ENCODE results near the gene STAT6. TPM values are rescaled to one million over a fixed set of nuclear protein-coding genes. Genes with fewer than 3 reads are reported as not detected.

STAT6 gene
- total and polyA plus RNA-seq, 10 of the 15 experiments (the other 5 are each of a cell fraction or from before 2014, with no cell fraction given): 14.2 to 176 (median 89.6) TPM

- TF ChIP-seq STAT3 (IDR thresholded peaks at IDR 0.05; ENCODE audit: low read depth, low read length) (no peak), FOS (IDR thresholded peaks at IDR 0.05; ENCODE audit: borderline replicate concordance, extremely low read depth, insufficient read length) (no peak), ZZZ3 (IDR thresholded peaks at IDR 0.05; ENCODE audit: control insufficient read depth, insufficient read length, low read depth) (no peak), TBL1XR1 (IDR thresholded peaks at IDR 0.05; ENCODE audit: low read depth, low read length) (no peak), EGR1 (IDR thresholded peaks at IDR 0.05; ENCODE audit: borderline replicate concordance in 1 of 2, low read depth in 2 of 2, low read length in 2 of 2) (peak in 1 of 2 experiments; percentile 99; a peak in 2 of 3 replicates), RAD21 (IDR thresholded peaks at IDR 0.05; ENCODE audit: insufficient read depth, low read depth, low read length) (peak; percentile 57), NFXL1 (IDR thresholded peaks at IDR 0.05; ENCODE audit: borderline replicate concordance) (no peak), SUZ12 (IDR thresholded peaks at IDR 0.05; ENCODE audit: unreplicated experiment) (no peak), ZNF24 (IDR thresholded peaks at IDR 0.05) (no peak), RB1 (IDR thresholded peaks at IDR 0.05; ENCODE audit: borderline replicate concordance) (no peak), TCF7 (IDR thresholded peaks at IDR 0.05; ENCODE audit: borderline replicate concordance) (no peak), ZBTB4 (CRISPR knock-in tag; IDR thresholded peaks at IDR 0.05) (no peak), IRF5 (IDR thresholded peaks at IDR 0.05; ENCODE audit: borderline replicate concordance) (no peak), KDM1A (IDR thresholded peaks at IDR 0.05; ENCODE audit: borderline replicate concordance) (no peak), KAT2A (conservative IDR thresholded peaks at IDR 0.05; ENCODE audit: control insufficient read depth, low read depth, low read length) (no peak), NBN (IDR thresholded peaks at IDR 0.05) (peak; percentile 45), RELA (IDR thresholded peaks at IDR 0.05; ENCODE audit: borderline replicate concordance, partially characterized antibody) (no peak), ZNF217 (IDR thresholded peaks at IDR 0.05) (no peak), TCF12 (IDR thresholded peaks at IDR 0.05; ENCODE audit: low read depth, low read length) (0 out of 2 replicates have a peak, but pooled peaks have one; percentile 28), MTA3 (IDR thresholded peaks at IDR 0.05; ENCODE audit: borderline replicate concordance, low read length) (no peak), IKZF1 (conservative IDR thresholded peaks at IDR 0.05) (peak; percentile 61), TCF3 (IDR thresholded peaks at IDR 0.05; ENCODE audit: borderline replicate concordance, insufficient read depth, low read depth, low read length) (0 out of 2 replicates have a peak, but pooled peaks have one; percentile 2), ATF2 (IDR thresholded peaks at IDR 0.05; ENCODE audit: low read length) (no peak), RELB (IDR thresholded peaks at IDR 0.05; ENCODE audit: low read depth) (peak; percentile 36; the same call in 1 of the 2 replicates)
Observed at GRCh38 chr12:57093415-57094207, 17.6 kb downstream of the STAT6 start (continued).
